Gastroesophageal sphincter (tissue), 4 donors: ENCODE data around the gene PPM1L. TPM values are rescaled to one million over a fixed set of nuclear protein-coding genes. Genes with fewer than 3 reads are reported as not detected.
A peak's percentile ranks its signal among the peaks of the same experiment; 100 is the strongest.

ENCODE experiments used
- ATAC-seq: fragments of 150-250 bp; one replicate; pipeline ENCODE4 v1.9.1; 2016; ENCODE audit warnings: mild to moderate bottlenecking, moderate library complexity
- H3K27ac ChIP-seq, 4 donors: fragments of 200-600 bp; sonication (generic) in 3 of 4; 1 replicate in 3 of 4; 2 replicates in 1 of 4; pipeline ENCODE4 v1.5.1; 2016 to 2019
- H3K27me3 ChIP-seq: fragments of 200-600 bp; sonication (generic); one replicate; pipeline ENCODE4 v1.5.1; 2019
- H3K36me3 ChIP-seq, 2 donors: fragments of 200-600 bp; sonication (generic); one replicate each; pipeline ENCODE4 v1.5.1; 2019; ENCODE audit warnings: control low read depth in 1 of 2
- H3K4me1 ChIP-seq, 3 donors: fragments of 200-600 bp; sonication (generic); 1 replicate in 2 of 3; 2 replicates in 1 of 3; pipeline ENCODE4 v1.5.1; 2016 to 2019; ENCODE audit warnings: control low read depth in 2 of 3
- H3K4me3 ChIP-seq, 2 donors: fragments of 200-600 bp; sonication (generic); one replicate each; pipeline ENCODE4 v1.5.1; 2019; ENCODE audit warnings: mild to moderate bottlenecking in 1 of 2, moderate library complexity in 1 of 2
- H3K9me3 ChIP-seq, 3 donors: fragments of 200-600 bp; sonication (generic); one replicate each; pipeline ENCODE4 v1.5.1; 2017 to 2019; ENCODE audit warnings: control low read depth in 2 of 3
- CTCF ChIP-seq, 4 experiments: fragments of 200-600 bp in 2 of 4; fragments of 450-650 bp in 2 of 4; sonication (generic) in 1 of 4; IDR thresholded peaks; one replicate each; pipeline ENCODE4 v1.5.1; 2017 to 2019; ENCODE audit warnings: antibody characterized with exemption in 4 of 4, mild to moderate bottlenecking in 2 of 4, moderate library complexity in 2 of 4
- EP300 ChIP-seq: sonication (generic); formaldehyde crosslinking; IDR thresholded peaks from one replicate; pipeline ENCODE4 v1.6.1; 2017; ENCODE audit warnings: antibody characterized with exemption, mild to moderate bottlenecking
- POLR2A ChIP-seq, 2 donors: fragments of 450-650 bp; IDR thresholded peaks; one replicate each; pipeline ENCODE4 v1.6.1; 2017; ENCODE audit warnings: antibody characterized with exemption in 2 of 2, mild to moderate bottlenecking in 2 of 2, moderate library complexity in 1 of 2
- POLR2AphosphoS5 ChIP-seq: sonication (generic); formaldehyde crosslinking; IDR thresholded peaks from one replicate; pipeline ENCODE4 v1.6.1; 2017; ENCODE audit warnings: antibody characterized with exemption
- WGBS, 2 donors: methylation state at CpG; one replicate each; pipeline ENCODE4 v1.1.5; 2018; ENCODE audit warnings: low coverage in 1 of 2; 5-methylcytosine and 5-hydroxymethylcytosine counted together
- total RNA-seq, 4 donors: library from RNA; depleted of rRNA; stranded (reverse); fragments of >200 nt; gene quantifications; one replicate each; pipeline ENCODE4 v1.1.0, GENCODE V29; 2016

Gene PPM1L
- total RNA-seq, 4 donors from 2014 or later: 47.4 to 93.1 (median 60.6) TPM

DNA sequence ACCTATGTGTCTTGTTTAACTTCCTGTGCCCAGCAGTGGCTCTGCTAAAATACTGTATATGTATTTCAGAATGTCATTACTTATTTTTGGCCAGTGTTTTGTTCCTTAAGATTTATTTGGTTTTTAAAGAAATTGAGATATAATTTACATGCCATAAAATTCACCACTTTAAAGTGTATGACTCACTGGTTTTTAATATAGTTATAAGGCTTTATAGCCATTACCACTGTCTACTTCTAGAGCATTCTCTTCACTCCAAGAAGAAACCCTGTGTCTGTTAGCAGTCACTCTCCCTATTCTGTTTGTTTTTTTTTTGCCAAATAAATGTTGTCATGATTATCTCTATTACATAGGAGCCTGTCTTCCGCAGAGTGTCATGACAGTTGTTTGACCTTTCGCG lies 25.8 kb downstream of the PPM1L start:
- Histone ChIP-seq H3K36me3 (no peaks in the 10 kb centered on the region), H3K4me1 (peaks cover 0 to 57% (median 11%) of the 10 kb centered on the region in 3 donors), H3K27me3 (no peaks in the 10 kb centered on the region), H3K27ac (peak overlapping the region in 2 of 4 donors; percentile 7 to 22), H3K9me3 (no peaks in the 10 kb centered on the region), H3K4me3 (no peak overlapping the region)
- TF ChIP-seq EP300 (no peak), CTCF (IDR thresholded peaks at IDR 0.05) (no peak), POLR2A (IDR thresholded peaks at IDR 0.05) (no peak), POLR2AphosphoS5 (no peak)
- WGBS, 2 donors: 81 to 89% methylated on average over 3 of the region's 3 CpGs
- ATAC-seq: no peak

DNA sequence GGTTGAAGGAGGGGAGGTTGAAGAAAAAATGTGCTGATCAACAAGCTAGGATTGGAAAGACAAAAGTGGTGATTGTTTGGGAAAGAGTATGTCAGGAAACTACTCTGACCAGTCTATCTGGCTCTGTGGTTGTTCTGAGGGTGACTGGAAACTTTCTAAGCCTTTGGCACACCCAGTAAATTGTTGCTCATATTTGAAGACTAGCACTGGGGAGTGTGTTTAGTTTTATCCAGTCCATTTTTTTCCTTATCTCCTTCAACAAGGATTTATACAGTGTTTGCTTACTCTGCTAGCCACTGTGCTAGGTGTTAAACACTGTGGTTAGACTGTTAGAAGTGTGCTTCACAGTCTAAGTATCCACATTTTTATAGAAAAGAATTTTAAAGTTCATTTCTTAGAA lies 28.8 kb downstream of the PPM1L start:
- ATAC-seq: no peak
- H3K27ac ChIP-seq: peak overlapping the region in 2 of 4 donors; percentile 23 to 28
- peaks cover 0 to 35% (median 11%) of the 10 kb centered on the region in 3 donors for H3K4me1 ChIP-seq

GRCh38 chr3:160790726-160791125 lies 34.7 kb downstream of the PPM1L start:
- H3K36me3 ChIP-seq: no peaks in the 10 kb centered on the region
- no peak for TF ChIP-seq POLR2A (IDR thresholded peaks at IDR 0.05)
- TF ChIP-seq POLR2AphosphoS5: no peak
- H3K9me3 ChIP-seq: peaks cover 0 to 8% (median 0%) of the 10 kb centered on the region in 3 donors
- 21 to 26% methylated on average over 2 of the region's 2 CpGs for WGBS, 2 donors
- H3K4me3 ChIP-seq: no peak overlapping the region
- peaks cover 0 to 25% (median 2%) of the 10 kb centered on the region in 3 donors for H3K4me1 ChIP-seq
- H3K27me3 ChIP-seq: no peaks in the 10 kb centered on the region
- ATAC-seq: no peak
- H3K27ac ChIP-seq: no peak overlapping the region

More for the DNA sequence above, 28.8 kb downstream of the PPM1L start:
- Histone ChIP-seq H3K4me3 (no peak overlapping the region), H3K36me3 (no peaks in the 10 kb centered on the region), H3K9me3 (peaks cover 0 to 8% (median 0%) of the 10 kb centered on the region in 3 donors), H3K27me3 (no peaks in the 10 kb centered on the region)
- TF ChIP-seq CTCF (IDR thresholded peaks at IDR 0.05) (no peak), EP300 (no peak), POLR2AphosphoS5 (peak; percentile 11)

DNA sequence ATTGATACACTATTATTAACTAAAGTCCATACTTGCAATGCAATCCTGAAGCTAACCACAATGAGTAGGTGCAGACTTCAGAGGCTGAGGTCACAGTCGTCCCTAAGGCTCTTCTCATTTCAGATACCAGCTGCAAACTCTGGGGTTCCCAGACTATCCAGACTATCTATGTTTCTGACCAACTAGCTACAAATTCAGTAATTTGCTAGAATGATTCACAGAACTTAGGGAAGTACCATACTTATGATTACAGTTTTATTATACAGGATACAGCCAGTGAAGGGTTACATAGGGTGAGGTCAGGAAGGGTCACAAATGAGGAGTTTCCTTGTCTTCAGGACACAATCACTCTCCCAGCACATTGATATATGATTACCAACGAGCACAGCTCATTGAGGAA lies 36.5 kb downstream of the PPM1L start:
- H3K4me1 ChIP-seq: peaks cover 0 to 41% (median 5%) of the 10 kb centered on the region in 3 donors
- H3K9me3 ChIP-seq: peaks cover 0 to 8% (median 0%) of the 10 kb centered on the region in 3 donors
- H3K27ac ChIP-seq: no peak overlapping the region
- ATAC-seq: no peak
- H3K27me3 ChIP-seq: no peaks in the 10 kb centered on the region
- no peak overlapping the region for H3K4me3 ChIP-seq
- no peaks in the 10 kb centered on the region for H3K36me3 ChIP-seq
- TF ChIP-seq POLR2A (IDR thresholded peaks at IDR 0.05) (no peak), EP300 (no peak), CTCF (IDR thresholded peaks at IDR 0.05) (no peak), POLR2AphosphoS5 (no peak)
- 51 to 68% methylated on average over 2 of the region's 2 CpGs for WGBS, 2 donors

GRCh38 chr3:160793722-160794252 lies 37.8 kb downstream of the PPM1L start:
- Histone ChIP-seq H3K36me3 (no peaks in the 10 kb centered on the region), H3K27ac (no peak overlapping the region), H3K4me3 (no peak overlapping the region), H3K9me3 (no peaks in the 10 kb centered on the region), H3K4me1 (peaks cover 0 to 43% (median 5%) of the 10 kb centered on the region in 3 donors), H3K27me3 (no peaks in the 10 kb centered on the region)
- WGBS, 2 donors: 70 to 80% methylated on average over 1 of the region's 1 CpG
- no peak for TF ChIP-seq CTCF (IDR thresholded peaks at IDR 0.05)
- TF ChIP-seq POLR2AphosphoS5: no peak
- no peak for TF ChIP-seq EP300
- TF ChIP-seq POLR2A (IDR thresholded peaks at IDR 0.05): no peak
- ATAC-seq: no peak
